GM19193 (cell line): Measurements from ENCODE around the gene FLYWCH1.

ENCODE experiments used
- POLR2A ChIP-seq: IDR thresholded peaks from 4 replicates; pipeline ENCODE4 v1.6.1; 2011; ENCODE audit not compliant: insufficient read depth, insufficient read length; ENCODE audit errors: extremely low read depth

FLYWCH1 gene

GRCh38 chr16:2954656-2955381, 43.1 kb downstream of the FLYWCH1 start:
- TF ChIP-seq POLR2A = no peak

GRCh38 chr16:2955438-2955778, 43.7 kb downstream of the FLYWCH1 start:
- TF ChIP-seq POLR2A = no peak

GRCh38 chr16:2955779-2956578, 44.2 kb downstream of the FLYWCH1 start:
- no peak for TF ChIP-seq POLR2A

GRCh38 chr16:2956579-2956956, 44.8 kb downstream of the FLYWCH1 start:
- TF ChIP-seq POLR2A = no peak

GRCh38 chr16:2959206-2959605, 47.5 kb downstream of the FLYWCH1 start:
- TF ChIP-seq POLR2A = no peak

GRCh38 chr16:2960183-2961010, 48.7 kb downstream of the FLYWCH1 start:
- TF ChIP-seq POLR2A = no peak

- no peak for TF ChIP-seq POLR2A
These were observed 50.8 kb downstream of the FLYWCH1 start for GRCh38 chr16:2962334-2963073.

- no peak for TF ChIP-seq POLR2A
These were observed 51.5 kb downstream of the FLYWCH1 start for GRCh38 chr16:2963074-2963722.

GRCh38 chr16:2963723-2964474, 52.2 kb downstream of the FLYWCH1 start, which contains the start of gene KREMEN2:
TSS of gene KREMEN2 (plus strand) at chr16:2964275. CDS start at chr16:2964521, 246 bp downstream.
- no peak for TF ChIP-seq POLR2A

- no peak for TF ChIP-seq POLR2A
These were observed 53.0 kb downstream of the FLYWCH1 start for GRCh38 chr16:2964475-2965336.

- no peak for TF ChIP-seq POLR2A
These were observed 54.5 kb downstream of the FLYWCH1 start for GRCh38 chr16:2966043-2966807.

GRCh38 chr16:2966808-2967191, 55.1 kb downstream of the FLYWCH1 start:
- no peak for TF ChIP-seq POLR2A

- no peak for TF ChIP-seq POLR2A
These were observed 55.5 kb downstream of the FLYWCH1 start for GRCh38 chr16:2967211-2967631.
